GM19468 (cell line): Measurements from ENCODE around the gene ASB1.

Experiments
- ATAC-seq: cut with Tn5 transposase; IDR thresholded peaks from one replicate; pipeline ENCODE4 v1.9.1; 2021; ENCODE audit warnings: mild to moderate bottlenecking, moderate library complexity, moderate number of reproducible peaks; ENCODE audit not compliant: unreplicated experiment; ENCODE audit errors: extremely low read depth

The ASB1 gene, protein sequence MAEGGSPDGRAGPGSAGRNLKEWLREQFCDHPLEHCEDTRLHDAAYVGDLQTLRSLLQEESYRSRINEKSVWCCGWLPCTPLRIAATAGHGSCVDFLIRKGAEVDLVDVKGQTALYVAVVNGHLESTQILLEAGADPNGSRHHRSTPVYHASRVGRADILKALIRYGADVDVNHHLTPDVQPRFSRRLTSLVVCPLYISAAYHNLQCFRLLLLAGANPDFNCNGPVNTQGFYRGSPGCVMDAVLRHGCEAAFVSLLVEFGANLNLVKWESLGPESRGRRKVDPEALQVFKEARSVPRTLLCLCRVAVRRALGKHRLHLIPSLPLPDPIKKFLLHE

GRCh38 chr2:238426568-238427434, at the start of gene ASB1:
TSS of gene ASB1 (plus strand) at chr2:238426927. CDS start at chr2:238427071, 144 bp downstream.
- peak; percentile 75 for ATAC-seq

DNA sequence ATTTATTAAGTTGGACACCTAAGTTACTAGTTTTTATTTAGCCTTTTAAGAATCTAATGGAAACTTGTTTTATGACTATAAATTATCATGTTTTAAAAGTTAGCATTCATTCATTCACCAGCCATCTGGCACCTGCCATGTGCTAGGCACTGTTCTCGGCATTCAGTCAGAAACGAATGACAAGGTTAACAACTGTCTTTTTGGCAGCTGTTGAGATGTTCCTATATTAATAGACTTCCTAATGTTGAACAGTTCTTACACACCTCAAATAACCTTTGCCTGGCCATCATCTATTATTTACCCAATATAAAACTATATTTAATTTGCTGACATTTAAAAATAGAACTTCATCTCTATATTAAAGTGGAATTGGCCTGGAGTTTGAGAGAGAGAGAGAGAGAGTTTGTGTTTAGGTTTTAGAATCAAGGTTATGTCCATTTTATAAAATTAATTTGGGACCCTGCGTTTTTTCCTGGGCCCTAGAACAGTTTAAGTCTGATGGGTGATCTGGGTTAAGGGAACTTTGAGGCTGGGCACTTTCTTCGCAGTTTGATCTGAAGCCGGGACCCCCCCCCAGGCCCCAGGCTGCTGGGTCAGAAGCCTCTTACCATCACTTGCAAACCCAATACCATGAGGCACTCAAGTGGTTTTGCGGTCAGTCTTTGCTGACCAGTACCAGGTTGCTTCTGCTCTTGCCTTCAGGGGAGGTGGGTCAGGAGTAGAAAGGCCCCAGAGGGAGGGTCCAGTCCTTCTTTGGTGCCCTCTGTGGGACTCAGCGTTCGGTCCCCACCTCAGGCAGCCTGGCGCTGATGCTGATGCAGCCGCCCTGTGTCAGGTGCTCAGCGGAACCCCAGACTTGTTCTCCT, 48.3 kb upstream of the ASB1 start:
- no peak for ATAC-seq

DNA sequence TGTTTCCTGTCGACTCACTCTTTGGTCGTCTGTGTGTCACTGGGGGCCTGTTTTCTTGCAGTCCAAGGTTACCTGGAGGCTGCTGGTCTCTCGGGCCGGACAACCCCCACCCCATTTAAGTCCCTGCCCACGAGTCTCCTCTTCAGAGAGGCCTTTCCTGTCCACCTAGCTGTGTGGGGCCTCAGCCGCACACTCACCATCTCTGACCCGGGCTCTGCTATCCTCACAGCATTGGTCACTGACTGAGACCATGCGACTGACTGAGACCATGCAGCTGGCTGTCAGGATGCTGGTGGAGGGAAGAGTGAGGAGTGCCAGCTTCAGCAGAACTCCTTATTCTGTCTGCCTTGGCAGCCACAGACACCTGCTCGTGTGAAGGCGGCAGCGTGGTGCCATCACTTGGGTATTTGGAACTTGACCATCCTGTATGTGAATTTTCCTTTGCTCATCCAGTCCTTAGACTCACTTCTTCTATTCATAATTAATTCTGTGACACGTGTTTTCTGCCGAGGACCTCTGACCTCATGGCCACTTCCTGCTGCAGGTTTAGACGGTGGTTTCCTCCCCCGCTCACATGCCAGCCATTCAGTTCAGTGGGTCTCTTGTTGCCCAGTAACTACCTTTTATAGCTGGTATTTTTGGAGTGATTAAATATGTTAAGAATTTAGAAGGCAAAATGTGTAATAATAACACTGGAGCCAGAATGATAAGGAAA, 47.5 kb upstream of the ASB1 start:
- no peak for ATAC-seq

- no peak for ATAC-seq
Observed at GRCh38 chr2:238380336-238380735, 46.4 kb upstream of the ASB1 start.

- no peak for ATAC-seq
Observed at GRCh38 chr2:238380785-238381184, 45.9 kb upstream of the ASB1 start.

DNA sequence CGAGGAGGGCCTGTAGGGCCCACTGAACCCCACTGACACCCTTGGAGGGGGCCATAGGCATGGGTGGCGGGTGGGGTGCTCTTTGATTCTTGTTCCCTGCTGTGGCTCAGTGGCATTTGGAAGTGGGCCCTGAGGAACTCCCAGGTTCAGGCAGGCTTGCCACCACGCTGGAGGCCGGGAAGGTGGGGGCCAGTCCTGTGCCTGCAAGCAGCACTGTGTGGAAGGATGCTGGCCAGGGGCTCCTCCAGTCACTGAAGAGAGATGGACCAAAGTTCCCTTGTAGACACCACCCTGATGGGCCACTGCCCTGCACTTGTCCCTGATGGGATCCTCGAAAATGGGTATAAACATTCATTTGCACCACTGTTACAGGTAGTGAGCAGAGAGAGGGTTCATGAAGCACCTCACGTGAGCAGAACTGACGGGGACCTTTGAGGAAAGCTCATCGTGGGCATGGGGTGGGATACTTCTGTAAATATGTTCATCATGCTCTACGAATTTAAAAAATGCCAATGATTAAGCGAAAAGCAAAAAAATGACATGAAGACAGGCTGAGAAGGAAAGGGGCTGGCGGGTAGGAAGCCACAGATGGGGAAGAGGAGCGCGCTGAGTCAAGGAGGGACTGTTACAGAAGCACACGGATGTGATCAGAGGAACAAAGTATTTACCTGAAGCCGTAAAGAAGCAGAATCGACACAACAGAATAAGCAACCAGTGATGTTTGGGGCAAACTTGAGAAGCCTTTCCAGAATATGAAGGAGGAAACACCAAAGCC, 45.2 kb upstream of the ASB1 start:
- ATAC-seq, result no peak

DNA sequence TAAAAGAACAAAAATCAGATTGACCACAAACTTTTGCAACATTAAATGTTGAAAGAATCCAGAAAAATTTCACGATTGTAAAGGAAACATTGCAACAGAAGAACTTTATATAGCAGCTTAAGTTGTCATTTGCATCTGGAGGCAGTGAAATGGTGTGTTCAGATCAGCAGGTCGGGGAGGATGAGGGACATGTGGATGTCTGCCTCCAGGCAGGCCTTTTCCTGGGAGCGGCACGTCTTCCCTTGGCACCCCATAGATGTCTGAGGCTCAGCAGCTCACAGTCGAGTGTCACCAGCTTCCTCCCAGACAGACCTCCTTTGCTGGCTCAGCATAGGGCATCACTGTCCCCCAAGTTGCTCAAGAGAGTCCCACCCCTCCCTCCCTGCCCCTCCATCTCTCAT, 44.3 kb upstream of the ASB1 start:
- ATAC-seq, result no peak

DNA sequence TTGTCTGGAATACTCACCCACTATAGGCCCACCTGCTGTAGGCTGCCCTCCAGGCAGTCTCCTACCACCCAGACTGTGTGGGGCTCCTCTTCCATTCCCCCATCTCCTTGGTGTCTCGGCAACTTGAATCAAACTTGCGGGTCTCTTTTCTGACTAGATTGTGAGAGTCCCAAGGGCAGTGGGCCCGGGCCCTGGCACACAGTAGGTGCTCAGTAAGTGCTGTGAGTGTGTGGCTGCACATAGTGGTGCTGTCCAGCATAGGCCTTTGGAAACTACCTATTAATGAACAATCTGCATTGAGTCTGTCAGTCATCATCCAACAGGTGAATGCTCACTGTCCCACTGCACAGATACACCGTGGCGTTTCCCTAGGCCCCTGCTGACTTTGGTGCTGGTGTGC, 43.6 kb upstream of the ASB1 start:
- no peak for ATAC-seq

- ATAC-seq, result no peak
Observed at GRCh38 chr2:238383743-238384380, 42.9 kb upstream of the ASB1 start.

DNA sequence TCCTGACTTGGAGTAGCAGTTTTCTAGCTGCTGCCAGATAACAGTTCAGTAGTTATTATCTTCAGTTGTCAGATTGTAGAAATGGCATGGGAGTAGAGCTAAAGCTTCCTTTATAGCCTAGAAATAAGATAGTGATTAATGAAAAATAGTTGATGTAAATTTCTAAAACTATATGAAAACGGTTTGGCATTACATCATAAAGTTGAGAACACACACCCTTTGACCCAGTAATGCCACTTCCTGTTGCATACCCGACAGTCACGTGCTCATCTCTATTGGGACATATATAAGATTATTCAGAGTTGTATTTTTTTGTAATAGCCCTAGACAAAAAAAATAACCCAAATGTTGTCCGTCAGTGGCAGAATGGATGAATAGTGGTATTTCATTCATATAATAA, 39.4 kb upstream of the ASB1 start:
- no peak for ATAC-seq

DNA sequence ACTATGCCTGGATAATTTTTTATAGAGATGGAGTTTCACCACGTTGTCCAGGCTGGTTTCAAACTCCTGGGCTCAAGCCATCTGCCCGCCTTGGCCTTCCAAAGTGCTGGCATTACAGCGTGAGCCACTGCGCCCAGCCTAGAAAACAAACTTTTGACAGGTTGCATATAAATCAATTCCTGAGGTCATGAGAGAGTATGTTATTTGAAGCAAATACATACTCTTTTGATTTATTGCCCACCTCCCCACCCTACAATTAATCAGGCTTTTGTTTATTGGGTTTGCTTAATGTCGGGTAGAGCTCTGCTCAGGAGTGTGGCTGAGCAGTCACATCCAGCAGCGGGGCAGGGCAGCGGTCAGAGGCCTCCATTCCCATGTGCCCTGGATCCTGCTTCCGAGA, 37.9 kb upstream of the ASB1 start:
- ATAC-seq, result no peak

- no peak for ATAC-seq
Observed at GRCh38 chr2:238389988-238390589, 36.6 kb upstream of the ASB1 start.

- ATAC-seq, result no peak
Observed at GRCh38 chr2:238391042-238391689, 35.6 kb upstream of the ASB1 start.

GRCh38 chr2:238396663-238397062, 30.1 kb upstream of the ASB1 start:
- no peak for ATAC-seq

GRCh38 chr2:238397356-238397755, 29.4 kb upstream of the ASB1 start:
- no peak for ATAC-seq

DNA sequence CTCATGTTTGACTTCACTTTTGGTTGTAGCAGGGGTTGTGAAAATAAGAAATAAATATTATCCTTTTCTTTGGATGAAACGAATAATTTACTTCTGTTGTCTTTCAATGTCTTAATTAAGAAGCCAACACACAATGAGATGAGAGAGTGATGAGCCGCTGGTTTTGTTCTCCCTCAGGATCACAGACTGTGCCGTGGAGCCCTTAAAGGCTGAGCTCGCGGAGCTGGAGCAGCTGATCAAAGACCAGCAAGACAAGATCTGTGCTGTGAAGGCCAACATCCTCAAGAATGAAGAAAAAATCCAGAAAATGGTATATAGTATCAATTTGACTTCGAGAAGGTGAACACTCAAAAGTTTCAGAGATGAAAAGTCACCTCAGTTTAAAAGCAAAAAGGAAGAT, 28.1 kb upstream of the ASB1 start:
- no peak for ATAC-seq

GRCh38 chr2:238399094-238399493, 27.6 kb upstream of the ASB1 start:
- no peak for ATAC-seq

GRCh38 chr2:238401551-238401950, 25.2 kb upstream of the ASB1 start:
- ATAC-seq, result no peak
